HG03064 (cell line): ENCODE data around the gene SPPL3.

Experiments used
- ATAC-seq: cut with Tn5 transposase; IDR thresholded peaks from one replicate; pipeline ENCODE4 v1.9.1; 2021; ENCODE audit warnings: low read depth; ENCODE audit not compliant: unreplicated experiment

SPPL3 gene

DNA sequence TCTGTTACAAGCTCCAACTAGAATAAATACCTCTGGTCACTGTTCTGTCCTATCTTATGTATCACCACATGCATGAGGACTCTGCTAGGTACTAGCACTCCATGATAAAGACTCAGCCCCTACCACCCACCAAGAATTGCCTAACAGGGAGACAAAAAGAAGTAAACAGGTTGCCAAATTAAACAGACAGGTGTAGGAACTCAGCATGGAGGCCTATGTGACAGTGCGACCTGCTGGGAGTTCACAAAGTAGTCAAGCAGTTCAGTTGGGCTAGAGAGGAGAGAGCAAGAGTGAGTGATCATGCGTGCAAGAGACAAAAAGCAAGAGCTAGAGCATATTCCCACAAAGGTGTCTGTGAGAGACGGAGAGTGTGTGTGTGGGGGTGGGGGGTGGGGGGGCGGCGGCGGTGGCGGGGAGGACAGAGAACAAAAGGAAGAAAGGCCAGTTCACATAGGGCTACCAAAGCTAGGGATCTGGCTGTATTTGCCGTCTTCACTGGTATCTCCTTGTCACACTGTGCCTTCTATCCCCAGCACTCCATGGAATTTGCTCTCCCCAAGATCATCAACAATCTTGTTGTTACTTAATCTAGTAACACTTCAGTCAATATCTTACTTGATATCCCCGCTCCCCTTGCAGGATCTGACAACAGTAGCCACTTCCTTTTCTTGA is 81.2 kb downstream of the SPPL3 start:
- no peak for ATAC-seq

DNA sequence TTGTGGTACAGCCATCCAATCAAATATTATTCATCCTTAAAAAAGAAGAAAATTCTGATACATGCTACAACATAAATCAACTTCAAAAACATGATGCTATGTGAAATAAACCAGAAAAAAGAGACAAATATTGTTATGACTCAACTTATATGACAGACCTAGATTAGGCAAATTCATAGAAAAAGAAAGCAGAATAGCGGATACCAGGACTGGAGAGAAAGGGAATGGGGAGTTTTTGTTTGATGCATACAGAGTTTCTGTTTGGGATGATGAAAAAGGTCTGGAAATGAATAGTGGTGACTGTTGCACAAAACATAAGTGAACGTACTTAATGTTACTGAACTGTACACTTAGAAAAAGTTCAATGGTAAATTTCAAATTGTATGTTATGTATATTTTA is 82.3 kb downstream of the SPPL3 start:
- no peak for ATAC-seq

GRCh38 chr12:120820884-120821510 is 83.2 kb downstream of the SPPL3 start:
- no peak for ATAC-seq

GRCh38 chr12:120818416-120818815 is 85.7 kb downstream of the SPPL3 start:
- no peak for ATAC-seq

DNA sequence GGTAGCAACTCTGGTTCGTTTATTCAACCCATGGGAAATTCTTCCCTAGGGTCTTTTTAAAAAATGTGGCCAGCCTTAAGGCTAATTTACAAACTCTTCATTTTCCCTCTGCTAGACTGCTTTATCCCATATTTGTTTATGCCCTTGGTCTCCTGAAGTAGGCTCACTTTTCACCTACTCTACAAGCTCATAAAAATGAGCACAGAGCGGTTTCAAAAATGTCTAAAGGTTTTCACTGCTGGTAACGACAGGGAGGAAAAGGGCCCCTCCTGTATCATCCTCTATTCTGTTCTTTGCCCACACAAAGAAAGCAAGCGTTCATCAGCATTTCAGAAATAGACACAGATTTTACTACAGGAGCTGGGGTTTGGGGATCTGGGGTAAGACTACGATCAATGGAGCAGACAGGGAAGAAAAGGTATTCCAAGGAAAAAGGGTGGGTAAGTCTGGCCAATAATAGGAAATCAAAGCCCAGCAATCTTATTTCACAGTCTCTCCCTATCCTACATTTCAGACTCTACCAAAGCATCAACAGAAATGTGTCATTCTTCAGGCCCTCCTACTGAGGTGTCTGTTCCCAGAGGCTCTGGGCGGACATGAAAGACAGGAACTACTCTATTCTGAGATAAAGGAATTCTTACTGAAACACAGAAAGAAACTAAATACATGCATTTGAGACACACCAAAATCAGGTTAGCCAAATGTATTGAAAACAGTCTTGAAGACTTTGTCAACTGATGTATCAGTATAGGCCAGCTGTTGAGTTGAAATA is 86.4 kb downstream of the SPPL3 start:
- ATAC-seq = no peak

DNA sequence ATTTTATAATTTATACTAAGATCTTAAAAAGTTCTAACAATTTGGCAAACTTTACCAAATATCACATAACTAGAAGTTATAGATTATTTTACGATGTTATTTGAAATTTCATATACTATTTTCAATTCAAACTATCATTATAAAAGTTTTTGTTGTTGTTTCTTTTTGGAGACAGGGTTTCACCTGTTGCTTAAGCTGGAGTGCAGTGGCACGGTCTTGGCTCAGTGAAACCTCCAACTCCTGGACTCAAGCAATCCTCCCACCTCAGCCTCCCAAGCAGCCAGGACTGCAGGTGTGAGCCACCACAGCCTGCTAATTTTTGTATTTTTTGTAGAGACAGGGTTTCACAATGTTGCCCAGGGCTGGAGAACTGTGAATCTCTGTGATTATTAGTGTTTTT is 87.8 kb downstream of the SPPL3 start:
- ATAC-seq = no peak

GRCh38 chr12:120814903-120815429 is 89.2 kb downstream of the SPPL3 start:
- no peak for ATAC-seq

DNA sequence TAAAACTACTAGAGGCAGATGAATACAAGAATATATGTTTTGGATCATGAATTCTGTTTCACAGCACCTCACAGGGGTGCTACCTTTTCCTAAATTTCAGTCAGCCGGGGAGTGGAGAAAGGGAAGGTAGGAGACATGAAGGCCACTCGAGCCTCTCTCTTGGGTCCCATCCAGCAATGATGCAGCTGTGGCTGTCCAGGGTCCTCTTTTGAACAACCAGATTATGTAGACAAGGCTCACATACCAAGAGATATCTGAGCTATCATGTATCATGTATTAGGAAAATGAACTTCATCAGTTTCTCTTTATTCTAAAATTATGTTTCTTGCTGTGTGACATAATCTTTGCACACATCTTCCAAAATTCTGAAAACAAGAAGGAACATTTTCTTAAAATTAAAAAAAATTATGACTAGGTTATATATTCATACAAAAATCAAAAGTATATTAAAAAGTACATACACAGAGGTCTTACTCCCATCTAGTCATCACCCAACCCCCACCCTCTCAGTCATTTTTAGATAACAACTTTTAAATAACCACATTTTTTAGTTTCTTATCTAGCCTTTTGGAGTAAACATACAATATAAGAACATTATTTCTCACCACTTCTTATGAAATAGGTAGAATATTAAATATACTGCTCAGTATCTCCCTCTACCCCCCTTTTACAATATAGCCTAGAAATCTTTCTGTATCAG is 89.8 kb downstream of the SPPL3 start:
- ATAC-seq = no peak

DNA sequence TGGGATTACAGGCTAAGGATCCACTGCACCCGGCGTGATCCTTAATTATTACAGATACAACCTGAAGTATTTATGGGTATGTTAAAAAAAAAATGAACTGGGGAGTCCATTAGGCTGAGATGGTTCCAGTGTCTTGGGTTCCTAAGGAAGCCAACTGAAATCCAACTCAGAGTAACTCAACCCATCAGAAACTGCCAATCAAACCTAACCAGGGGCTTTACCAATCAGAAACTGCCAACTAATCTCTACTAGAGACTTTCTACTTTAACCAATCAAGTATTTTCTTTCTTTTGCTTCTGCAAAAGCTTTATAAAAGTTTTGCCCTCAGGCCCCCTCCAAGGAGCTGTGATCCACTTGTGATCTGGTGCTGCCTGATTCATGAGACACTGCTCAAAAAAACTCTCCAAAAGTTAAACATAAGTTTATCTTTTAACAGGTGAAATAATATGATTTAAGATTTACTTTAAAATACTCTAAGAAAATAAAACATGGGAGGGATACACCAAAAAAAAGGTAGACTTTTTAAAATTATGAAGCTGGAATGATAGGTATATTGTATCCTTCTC is 90.5 kb downstream of the SPPL3 start:
- no peak for ATAC-seq

DNA sequence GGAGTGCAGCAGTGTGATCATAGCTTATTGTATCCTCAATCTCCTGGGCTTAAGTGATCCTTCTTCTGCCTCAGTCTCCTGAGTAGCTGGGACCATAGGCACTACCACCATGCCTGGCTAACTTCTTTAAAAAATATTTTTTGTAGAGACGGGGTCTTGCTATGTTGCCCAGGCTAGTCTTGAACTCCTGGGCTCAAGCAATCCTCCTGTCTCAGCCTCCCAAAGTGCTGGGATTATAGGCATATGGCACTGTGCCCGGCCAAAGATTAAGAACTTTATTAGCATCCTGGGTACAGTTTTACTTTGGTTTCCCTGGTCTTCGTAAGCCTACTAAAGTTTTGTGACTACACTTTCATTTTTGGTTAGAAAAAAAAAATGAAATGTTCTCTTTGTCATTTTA is 94.1 kb downstream of the SPPL3 start:
- no peak for ATAC-seq

DNA sequence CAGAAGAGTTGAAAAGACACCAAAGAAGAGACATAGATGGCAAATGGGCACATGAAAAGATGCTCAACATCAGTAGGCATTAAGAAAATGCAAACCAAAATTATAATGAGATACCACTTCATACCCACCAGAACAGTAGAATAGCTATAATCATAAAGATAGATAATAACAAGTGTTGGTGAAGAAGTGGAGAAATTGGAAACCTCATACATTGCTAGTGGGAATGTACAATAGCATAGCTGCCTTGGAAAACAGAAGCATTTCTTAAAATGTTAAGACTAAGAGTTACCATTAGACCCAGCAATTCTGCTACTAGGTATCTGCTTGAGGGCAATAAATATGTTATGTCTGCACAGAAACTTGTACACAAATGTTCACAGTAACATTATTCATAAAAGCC is 99.7 kb downstream of the SPPL3 start:
- ATAC-seq = no peak

GRCh38 chr12:120801146-120801545 is 103.0 kb downstream of the SPPL3 start:
- ATAC-seq = no peak

GRCh38 chr12:120800665-120801064 is 103.5 kb downstream of the SPPL3 start:
- ATAC-seq = no peak

GRCh38 chr12:120799243-120800045 is 104.7 kb downstream of the SPPL3 start:
- no peak for ATAC-seq

- ATAC-seq = no peak
Measured at GRCh38 chr12:120798696-120799095, 105.5 kb downstream of the SPPL3 start.

DNA sequence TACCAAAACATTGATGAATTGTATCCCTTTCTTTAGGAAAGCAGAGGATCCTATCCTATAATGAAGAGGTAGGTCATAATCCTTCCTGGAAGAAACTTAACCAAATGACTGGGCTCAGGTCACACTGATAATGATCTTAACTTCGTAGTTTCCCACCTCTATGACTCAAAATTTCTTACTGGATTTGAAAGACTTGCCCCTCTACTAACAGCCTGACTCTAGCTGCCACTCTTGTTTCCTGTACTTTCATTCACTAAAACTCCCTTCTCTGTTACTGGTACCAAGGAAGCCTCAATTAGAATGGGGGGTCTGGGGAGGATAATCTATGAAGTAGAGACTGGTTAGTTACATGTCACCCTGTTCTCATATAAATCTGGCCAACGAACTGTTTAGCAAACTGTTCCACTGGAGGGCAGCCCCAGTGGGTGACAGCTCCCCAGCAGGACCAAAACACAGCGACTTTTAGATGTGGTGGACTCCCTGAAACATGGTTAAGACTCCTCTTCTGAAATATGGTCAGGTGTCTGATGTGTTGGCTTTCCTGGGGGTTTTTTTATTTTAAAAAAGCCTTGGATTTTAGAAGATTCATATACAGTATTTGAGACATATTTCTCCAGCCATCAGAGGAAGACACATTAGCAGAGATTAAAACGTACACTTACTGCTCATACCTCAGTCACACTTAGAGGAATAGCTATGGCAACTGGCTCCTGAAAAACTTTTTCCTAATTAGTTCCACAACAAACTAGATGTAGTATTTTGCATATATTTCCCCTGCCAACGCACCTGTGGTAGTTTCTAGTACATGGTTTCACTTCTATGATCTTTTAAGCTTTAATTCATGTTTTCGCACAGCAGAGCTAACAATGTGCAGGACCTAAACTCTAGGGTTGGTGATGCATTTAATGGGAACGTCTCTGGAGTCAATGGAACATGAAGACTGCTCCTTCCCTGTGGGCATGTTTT is 106.2 kb downstream of the SPPL3 start:
- no peak for ATAC-seq

- ATAC-seq = no peak
Measured at GRCh38 chr12:120795441-120796178, 108.5 kb downstream of the SPPL3 start.

DNA sequence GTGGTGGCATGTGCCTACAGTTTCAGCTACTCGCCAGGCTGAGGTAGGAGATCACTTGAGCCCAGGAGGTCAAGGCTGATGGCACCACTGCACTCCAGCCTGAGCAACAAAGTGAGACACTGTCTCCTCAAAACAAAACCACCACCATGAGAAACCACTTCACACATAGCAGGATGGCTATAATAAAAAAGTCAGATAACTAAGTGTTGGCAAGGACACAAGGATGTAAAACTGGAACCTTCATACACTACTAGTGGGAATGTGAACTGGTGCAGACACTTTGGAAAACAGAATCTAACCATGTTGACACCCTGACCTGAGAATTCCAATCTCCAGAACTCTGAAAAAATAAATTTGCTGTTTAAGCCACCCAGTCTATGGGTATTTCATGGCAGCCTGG is 110.8 kb downstream of the SPPL3 start:
- no peak for ATAC-seq
